GM23248 (cell line): ENCODE measurements around the gene ACAA2.

ENCODE experiments used
- EZH2 ChIP-seq: fragments of 200-600 bp; sonication (generic); IDR thresholded peaks from 2 replicates; pipeline ENCODE4 v1.6.1; 2018; ENCODE audit warnings: antibody characterized with exemption, mild to moderate bottlenecking; ENCODE audit not compliant: insufficient read depth, poor library complexity, severe bottlenecking
- EZH2phosphoT487 ChIP-seq: fragments of 200-600 bp; sonication (generic); IDR thresholded peaks from 2 replicates; pipeline ENCODE4 v1.6.1; 2018; ENCODE audit warnings: antibody characterized with exemption, moderate library complexity, mild to moderate bottlenecking, low read depth; ENCODE audit not compliant: insufficient read depth

DNA sequence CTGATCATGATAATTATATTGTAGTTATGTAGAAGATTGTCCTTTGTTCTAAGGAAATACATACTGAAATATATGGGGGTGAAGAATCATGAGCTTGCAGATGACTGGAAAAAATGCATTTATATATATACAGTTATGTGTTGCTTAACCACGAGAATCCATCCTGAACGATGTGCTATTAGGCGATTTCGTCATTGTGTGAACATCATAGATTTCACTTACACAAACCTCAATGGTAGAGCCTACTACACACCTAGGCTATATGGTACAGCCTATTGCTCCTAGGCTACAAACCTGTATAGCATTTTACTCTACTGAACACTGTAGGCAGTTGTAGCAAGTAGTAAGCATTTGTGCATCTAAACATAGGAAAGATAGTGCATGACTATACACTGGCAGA is 2.6 kb upstream of the ACAA2 start:
- TF ChIP-seq EZH2 (no peak), EZH2phosphoT487 (no peak)
